Fibroblast of skin of right biceps (primary cell): ENCODE data around the gene CPEB4.

Source experiments
- DNase-seq: peaks from one replicate; pipeline ENCODE4 v3.0.0-alpha.2; 2013

CPEB4 gene

GRCh38 chr5:173887610-173888472, at the start of gene CPEB4:
CPEB4 (plus strand) TSS chr5:173888349; CDS start chr5:173889734, 1,385 bp downstream.
- DNase-seq = peak; percentile 100

GRCh38 chr5:173839117-173839713, 48.9 kb upstream of the CPEB4 start:
- no peak for DNase-seq

GRCh38 chr5:173840111-173840983, 47.8 kb upstream of the CPEB4 start:
- no peak for DNase-seq

GRCh38 chr5:173841710-173842109, 46.4 kb upstream of the CPEB4 start:
- no peak for DNase-seq

- DNase-seq = no peak
These were observed 44.4 kb upstream of the CPEB4 start for GRCh38 chr5:173843794-173844193.

GRCh38 chr5:173845321-173845720, 42.8 kb upstream of the CPEB4 start:
- no peak for DNase-seq

GRCh38 chr5:173846929-173847501, 41.1 kb upstream of the CPEB4 start:
- no peak for DNase-seq

- DNase-seq = no peak
These were observed 39.1 kb upstream of the CPEB4 start for GRCh38 chr5:173848986-173849596.

GRCh38 chr5:173849908-173850307, 38.2 kb upstream of the CPEB4 start:
- no peak for DNase-seq

GRCh38 chr5:173850659-173851058, 37.5 kb upstream of the CPEB4 start:
- no peak for DNase-seq

GRCh38 chr5:173851595-173852243, 36.4 kb upstream of the CPEB4 start:
- DNase-seq = no peak

GRCh38 chr5:173852790-173853359, 35.3 kb upstream of the CPEB4 start:
- DNase-seq = no peak

- DNase-seq = no peak
These were observed 34.6 kb upstream of the CPEB4 start for GRCh38 chr5:173853370-173854131.

GRCh38 chr5:173855162-173855994, 32.8 kb upstream of the CPEB4 start:
- no peak for DNase-seq

GRCh38 chr5:173855995-173856656, 32.0 kb upstream of the CPEB4 start:
- no peak for DNase-seq

- DNase-seq = no peak
These were observed 30.9 kb upstream of the CPEB4 start for GRCh38 chr5:173857234-173857633.

- DNase-seq = no peak
These were observed 30.0 kb upstream of the CPEB4 start for GRCh38 chr5:173858021-173858669.

- no peak for DNase-seq
These were observed 29.3 kb upstream of the CPEB4 start for GRCh38 chr5:173858670-173859407.
